Measurements from ENCODE around the gene C14orf119. TPM values are rescaled to one million over a fixed set of nuclear protein-coding genes. Genes with fewer than 3 reads are reported as not detected.
A peak's percentile ranks its signal among the peaks of the same experiment; 100 is the strongest.

C14orf119 gene
- total and polyA plus RNA-seq, 9 of the 15 experiments (the other 6 are each of a cell fraction or from before 2014, with no cell fraction given), result 36.7 to 251 (median 51.8) TPM

- TF ChIP-seq BCOR (IDR thresholded peaks at IDR 0.05), result peak; percentile 87; the same call in 1 of the 2 replicates
- TF ChIP-seq TEAD4 (IDR thresholded peaks at IDR 0.05; ENCODE audit: low read length), result peak; percentile 99
- no peak for TF ChIP-seq TEAD4 (CRISPR knock-in tag; IDR thresholded peaks at IDR 0.05; ENCODE audit: borderline replicate concordance)
- peak; percentile 87 for TF ChIP-seq CEBPB (tag; IDR thresholded peaks at IDR 0.05)
- TF ChIP-seq PHB2 (IDR thresholded peaks at IDR 0.05; ENCODE audit: low read depth), result peak; percentile 96
- no peak for TF ChIP-seq SRSF9 (IDR thresholded peaks at IDR 0.05; ENCODE audit: borderline replicate concordance, low read depth, low read length)
- TF ChIP-seq ZNF512 (tag; IDR thresholded peaks at IDR 0.05), result no peak
- no peak for TF ChIP-seq CBX5 (IDR thresholded peaks at IDR 0.05; ENCODE audit: borderline replicate concordance, low read depth)
- TF ChIP-seq NCOA1 (IDR thresholded peaks at IDR 0.05; ENCODE audit: low read depth), result peak; percentile 93
- TF ChIP-seq ZBTB2 (IDR thresholded peaks at IDR 0.05), result peak; percentile 84; the same call in 1 of the 2 replicates
- no peak for TF ChIP-seq POLR2A (conservative IDR thresholded peaks at IDR 0.05)
- TF ChIP-seq CBFA2T3 (IDR thresholded peaks at IDR 0.05), result peak; percentile 100
- peak; percentile 80; the same call in 1 of the 2 replicates for TF ChIP-seq MYNN (IDR thresholded peaks at IDR 0.05)
- TF ChIP-seq MYNN (CRISPR knock-in tag; IDR thresholded peaks at IDR 0.05), result no peak
- TF ChIP-seq ZZZ3 (IDR thresholded peaks at IDR 0.05), result no peak
- TF ChIP-seq NR4A1 (CRISPR knock-in tag; IDR thresholded peaks at IDR 0.05), result no peak
- TF ChIP-seq NR4A1 (tag; IDR thresholded peaks at IDR 0.05), result peak; percentile 90
- peak; percentile 99 for TF ChIP-seq TCF3 (CRISPR knock-in tag; IDR thresholded peaks at IDR 0.05)
- no peak for TF ChIP-seq ZNF449 (CRISPR knock-in tag; IDR thresholded peaks at IDR 0.05)
- peak; percentile 25; the same call in 1 of the 2 replicates for TF ChIP-seq NFE2 (IDR thresholded peaks at IDR 0.05; ENCODE audit: low read depth)
- TF ChIP-seq SIRT6 (IDR thresholded peaks at IDR 0.05; ENCODE audit: low read depth, low read length), result no peak
- peak; percentile 95 to 97 for TF ChIP-seq TRIM24 (IDR thresholded peaks at IDR 0.05)
- no peak for TF ChIP-seq E2F8 (IDR thresholded peaks at IDR 0.05; ENCODE audit: low read depth, partially characterized antibody)
- TF ChIP-seq DEAF1 (CRISPR knock-in tag; IDR thresholded peaks at IDR 0.05), result no peak
These were observed 51.1 kb downstream of the C14orf119 start (continued) for GRCh38 chr14:23146351-23146910.

Measured in K562 (cell line).